ENCODE data around the gene KRT26.

DNA sequence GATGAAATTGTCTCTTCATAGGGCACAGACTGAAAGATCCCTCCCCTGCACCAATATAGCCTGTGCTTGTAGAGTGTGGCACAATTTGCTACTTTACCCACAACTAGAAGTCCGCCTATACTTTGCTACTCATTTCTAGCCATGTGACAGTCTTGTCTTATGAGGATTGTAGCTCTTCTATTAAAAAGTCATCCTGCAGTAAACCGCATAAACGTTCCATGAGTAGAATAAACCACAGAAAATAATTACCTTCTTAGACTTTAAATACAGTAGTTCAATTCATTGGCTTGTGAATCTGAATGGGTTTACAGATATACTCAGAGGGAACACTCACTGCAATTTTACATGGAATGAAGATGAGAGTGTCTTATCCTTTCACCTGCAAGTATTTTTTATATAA lies 6.0 kb upstream of the KRT26 start:
- TF ChIP-seq, protein P1, sequence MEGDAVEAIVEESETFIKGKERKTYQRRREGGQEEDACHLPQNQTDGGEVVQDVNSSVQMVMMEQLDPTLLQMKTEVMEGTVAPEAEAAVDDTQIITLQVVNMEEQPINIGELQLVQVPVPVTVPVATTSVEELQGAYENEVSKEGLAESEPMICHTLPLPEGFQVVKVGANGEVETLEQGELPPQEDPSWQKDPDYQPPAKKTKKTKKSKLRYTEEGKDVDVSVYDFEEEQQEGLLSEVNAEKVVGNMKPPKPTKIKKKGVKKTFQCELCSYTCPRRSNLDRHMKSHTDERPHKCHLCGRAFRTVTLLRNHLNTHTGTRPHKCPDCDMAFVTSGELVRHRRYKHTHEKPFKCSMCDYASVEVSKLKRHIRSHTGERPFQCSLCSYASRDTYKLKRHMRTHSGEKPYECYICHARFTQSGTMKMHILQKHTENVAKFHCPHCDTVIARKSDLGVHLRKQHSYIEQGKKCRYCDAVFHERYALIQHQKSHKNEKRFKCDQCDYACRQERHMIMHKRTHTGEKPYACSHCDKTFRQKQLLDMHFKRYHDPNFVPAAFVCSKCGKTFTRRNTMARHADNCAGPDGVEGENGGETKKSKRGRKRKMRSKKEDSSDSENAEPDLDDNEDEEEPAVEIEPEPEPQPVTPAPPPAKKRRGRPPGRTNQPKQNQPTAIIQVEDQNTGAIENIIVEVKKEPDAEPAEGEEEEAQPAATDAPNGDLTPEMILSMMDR (IDR thresholded peaks at IDR 0.05; ENCODE audit: insufficient read depth, low read length), result no peak
- TF ChIP-seq GABPA (IDR thresholded peaks at IDR 0.05; ENCODE audit: low read depth), result no peak
- TF ChIP-seq, protein P2, sequence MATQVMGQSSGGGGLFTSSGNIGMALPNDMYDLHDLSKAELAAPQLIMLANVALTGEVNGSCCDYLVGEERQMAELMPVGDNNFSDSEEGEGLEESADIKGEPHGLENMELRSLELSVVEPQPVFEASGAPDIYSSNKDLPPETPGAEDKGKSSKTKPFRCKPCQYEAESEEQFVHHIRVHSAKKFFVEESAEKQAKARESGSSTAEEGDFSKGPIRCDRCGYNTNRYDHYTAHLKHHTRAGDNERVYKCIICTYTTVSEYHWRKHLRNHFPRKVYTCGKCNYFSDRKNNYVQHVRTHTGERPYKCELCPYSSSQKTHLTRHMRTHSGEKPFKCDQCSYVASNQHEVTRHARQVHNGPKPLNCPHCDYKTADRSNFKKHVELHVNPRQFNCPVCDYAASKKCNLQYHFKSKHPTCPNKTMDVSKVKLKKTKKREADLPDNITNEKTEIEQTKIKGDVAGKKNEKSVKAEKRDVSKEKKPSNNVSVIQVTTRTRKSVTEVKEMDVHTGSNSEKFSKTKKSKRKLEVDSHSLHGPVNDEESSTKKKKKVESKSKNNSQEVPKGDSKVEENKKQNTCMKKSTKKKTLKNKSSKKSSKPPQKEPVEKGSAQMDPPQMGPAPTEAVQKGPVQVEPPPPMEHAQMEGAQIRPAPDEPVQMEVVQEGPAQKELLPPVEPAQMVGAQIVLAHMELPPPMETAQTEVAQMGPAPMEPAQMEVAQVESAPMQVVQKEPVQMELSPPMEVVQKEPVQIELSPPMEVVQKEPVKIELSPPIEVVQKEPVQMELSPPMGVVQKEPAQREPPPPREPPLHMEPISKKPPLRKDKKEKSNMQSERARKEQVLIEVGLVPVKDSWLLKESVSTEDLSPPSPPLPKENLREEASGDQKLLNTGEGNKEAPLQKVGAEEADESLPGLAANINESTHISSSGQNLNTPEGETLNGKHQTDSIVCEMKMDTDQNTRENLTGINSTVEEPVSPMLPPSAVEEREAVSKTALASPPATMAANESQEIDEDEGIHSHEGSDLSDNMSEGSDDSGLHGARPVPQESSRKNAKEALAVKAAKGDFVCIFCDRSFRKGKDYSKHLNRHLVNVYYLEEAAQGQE (IDR thresholded peaks at IDR 0.05; ENCODE audit: insufficient replicate concordance, low read depth), result no peak

Data from HL-60 (cell line).